Peyer's patch (tissue), 4 donors: ENCODE data around the gene HTRA2.

Experiments used
- POLR2A ChIP-seq, 2 donors: fragments of 450-650 bp; IDR thresholded peaks; one replicate each; pipeline ENCODE4 v1.5.1; 2017; ENCODE audit warnings: antibody characterized with exemption in 2 of 2, mild to moderate bottlenecking in 2 of 2, moderate library complexity in 2 of 2
- TF ChIP-seq, protein P1 (sequence below), 6 experiments: fragments of 450-650 bp in 4 of 6; fragments of 200-600 bp in 2 of 6; sonication (generic) in 1 of 6; IDR thresholded peaks; one replicate each; pipeline ENCODE4 v1.5.1; 2017 to 2019; ENCODE audit warnings: antibody characterized with exemption in 6 of 6, mild to moderate bottlenecking in 3 of 6, moderate library complexity in 1 of 6

DNA sequence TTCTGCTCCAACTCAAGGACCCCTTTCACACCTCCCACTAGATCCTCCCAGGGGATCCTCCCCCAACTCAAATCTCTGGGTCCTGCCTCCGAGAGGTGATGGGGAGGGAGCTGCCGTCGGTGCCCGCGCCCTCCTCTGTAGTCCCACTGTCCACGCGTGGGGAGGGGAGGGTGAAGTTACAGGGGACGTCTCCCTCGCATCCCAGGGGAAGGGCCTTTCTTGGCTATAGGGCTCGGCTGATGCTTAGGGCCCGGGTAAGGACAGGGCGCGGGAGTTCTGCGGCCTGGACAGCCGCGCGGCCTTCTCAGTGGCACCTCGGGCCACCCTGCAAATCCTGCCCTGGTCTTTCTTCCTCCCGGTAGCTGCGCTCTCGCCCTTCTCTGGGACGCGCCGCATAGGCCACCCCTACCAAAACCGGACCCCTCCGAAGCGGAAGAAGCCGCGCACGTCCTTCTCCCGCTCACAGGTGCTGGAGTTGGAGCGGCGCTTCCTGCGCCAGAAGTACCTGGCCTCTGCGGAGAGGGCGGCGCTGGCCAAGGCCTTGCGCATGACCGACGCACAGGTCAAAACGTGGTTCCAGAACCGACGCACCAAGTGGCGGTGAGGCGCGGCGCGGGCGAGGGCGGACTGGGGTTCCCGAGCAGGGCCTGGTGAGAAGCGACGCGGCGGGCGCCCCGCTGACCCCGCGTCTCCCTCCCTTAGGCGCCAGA is 14.3 kb upstream of the HTRA2 start:
- TF ChIP-seq POLR2A (IDR thresholded peaks at IDR 0.05) = no peak
- TF ChIP-seq, protein P1, sequence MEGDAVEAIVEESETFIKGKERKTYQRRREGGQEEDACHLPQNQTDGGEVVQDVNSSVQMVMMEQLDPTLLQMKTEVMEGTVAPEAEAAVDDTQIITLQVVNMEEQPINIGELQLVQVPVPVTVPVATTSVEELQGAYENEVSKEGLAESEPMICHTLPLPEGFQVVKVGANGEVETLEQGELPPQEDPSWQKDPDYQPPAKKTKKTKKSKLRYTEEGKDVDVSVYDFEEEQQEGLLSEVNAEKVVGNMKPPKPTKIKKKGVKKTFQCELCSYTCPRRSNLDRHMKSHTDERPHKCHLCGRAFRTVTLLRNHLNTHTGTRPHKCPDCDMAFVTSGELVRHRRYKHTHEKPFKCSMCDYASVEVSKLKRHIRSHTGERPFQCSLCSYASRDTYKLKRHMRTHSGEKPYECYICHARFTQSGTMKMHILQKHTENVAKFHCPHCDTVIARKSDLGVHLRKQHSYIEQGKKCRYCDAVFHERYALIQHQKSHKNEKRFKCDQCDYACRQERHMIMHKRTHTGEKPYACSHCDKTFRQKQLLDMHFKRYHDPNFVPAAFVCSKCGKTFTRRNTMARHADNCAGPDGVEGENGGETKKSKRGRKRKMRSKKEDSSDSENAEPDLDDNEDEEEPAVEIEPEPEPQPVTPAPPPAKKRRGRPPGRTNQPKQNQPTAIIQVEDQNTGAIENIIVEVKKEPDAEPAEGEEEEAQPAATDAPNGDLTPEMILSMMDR (IDR thresholded peaks at IDR 0.05) = no peak
